ENCODE results near the gene FAM50A.
A peak's percentile ranks its signal among the peaks of the same experiment; 100 is the strongest.

Gene FAM50A

GRCh38 chrX:154398668-154399526 lies 45.0 kb upstream of the FAM50A start:
- TF ChIP-seq REST (IDR thresholded peaks at IDR 0.05; ENCODE audit: insufficient read depth in 1 of 2, low read depth in 2 of 2, low read length in 2 of 2) (no peak), SIN3A (IDR thresholded peaks at IDR 0.05; ENCODE audit: borderline replicate concordance, insufficient read depth, low read length) (peak; percentile 45; the same call in 1 of the 2 replicates)

- TF ChIP-seq POLR2AphosphoS5 (IDR thresholded peaks at IDR 0.05; ENCODE audit: low read depth, low read length) (peak; percentile 60), FOXP2 (optimal IDR thresholded peaks at IDR 0.05; ENCODE audit: borderline replicate concordance, extremely low read depth, extremely low read length, insufficient read depth) (no peak), TAF1 (IDR thresholded peaks at IDR 0.05; ENCODE audit: borderline replicate concordance, insufficient read depth, low read length) (0 out of 2 replicates have a peak, but pooled peaks have one; percentile 29)
These were observed 44.2 kb upstream of the FAM50A start for GRCh38 chrX:154399527-154400368.

GRCh38 chrX:154401045-154401799 lies 42.7 kb upstream of the FAM50A start:
- no peak for TF ChIP-seq REST (IDR thresholded peaks at IDR 0.05; ENCODE audit: insufficient read depth in 1 of 2, low read depth in 2 of 2, low read length in 2 of 2)
- TF ChIP-seq SIN3A (IDR thresholded peaks at IDR 0.05; ENCODE audit: borderline replicate concordance, insufficient read depth, low read length), result peak; percentile 91
- TF ChIP-seq POLR2AphosphoS5 (IDR thresholded peaks at IDR 0.05; ENCODE audit: low read depth, low read length), result peak; percentile 99

GRCh38 chrX:154401918-154402621 lies 41.9 kb upstream of the FAM50A start:
- TF ChIP-seq FOXP2 (optimal IDR thresholded peaks at IDR 0.05; ENCODE audit: borderline replicate concordance, extremely low read depth, extremely low read length, insufficient read depth), result no peak
- no peak for TF ChIP-seq TAF1 (IDR thresholded peaks at IDR 0.05; ENCODE audit: borderline replicate concordance, insufficient read depth, low read length)
- TF ChIP-seq REST (IDR thresholded peaks at IDR 0.05; ENCODE audit: insufficient read depth in 1 of 2, low read depth in 2 of 2, low read length in 2 of 2), result no peak
- TF ChIP-seq SIN3A (IDR thresholded peaks at IDR 0.05; ENCODE audit: borderline replicate concordance, insufficient read depth, low read length), result no peak
- TF ChIP-seq POLR2AphosphoS5 (IDR thresholded peaks at IDR 0.05; ENCODE audit: low read depth, low read length), result no peak

GRCh38 chrX:154402622-154403127 lies 41.3 kb upstream of the FAM50A start:
- TF ChIP-seq POLR2AphosphoS5 (IDR thresholded peaks at IDR 0.05; ENCODE audit: low read depth, low read length), result no peak
